SH-SY5Y (cell line): ENCODE results near the gene FAM98C.

ENCODE experiments used
- GATA2 ChIP-seq: IDR thresholded peaks from 2 replicates; pipeline ENCODE4 v1.6.1; 2011; ENCODE audit warnings: mild to moderate bottlenecking, low read depth, low read length
- GATA3 ChIP-seq: IDR thresholded peaks from 2 replicates; pipeline ENCODE4 v1.6.1; 2011; ENCODE audit warnings: low read depth, mild to moderate bottlenecking, low read length, moderate library complexity

DNA sequence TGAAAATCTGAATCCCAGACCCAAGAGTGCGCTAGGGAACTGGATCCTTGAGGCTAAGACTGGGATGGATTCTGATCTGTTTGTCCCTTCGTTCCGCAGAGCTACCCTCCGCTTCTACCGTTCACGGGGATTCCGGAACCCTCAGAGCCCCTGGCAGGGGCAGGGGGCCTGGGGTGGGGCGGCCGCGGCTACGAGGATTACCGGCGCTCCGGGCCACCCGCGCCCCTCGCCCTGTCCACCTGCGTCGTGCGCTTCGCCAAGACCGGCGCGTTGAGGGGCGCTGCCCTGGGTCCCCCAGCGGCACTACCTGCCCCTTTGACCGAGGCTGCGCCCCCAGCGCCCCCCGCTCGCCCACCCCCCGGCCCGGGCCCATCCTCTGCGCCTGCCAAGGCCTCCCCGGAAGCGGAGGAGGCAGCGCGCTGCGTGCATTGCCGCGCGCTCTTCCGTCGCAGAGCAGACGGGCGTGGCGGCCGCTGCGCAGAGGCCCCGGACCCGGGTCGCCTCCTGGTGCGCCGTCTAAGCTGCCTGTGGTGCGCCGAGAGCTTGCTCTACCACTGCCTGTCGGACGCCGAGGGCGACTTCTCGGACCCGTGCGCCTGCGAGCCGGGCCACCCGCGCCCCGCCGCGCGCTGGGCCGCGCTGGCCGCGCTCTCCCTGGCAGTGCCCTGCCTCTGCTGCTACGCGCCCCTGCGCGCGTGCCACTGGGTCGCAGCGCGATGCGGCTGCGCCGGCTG is 7.3 kb upstream of the FAM98C start:
- TF ChIP-seq GATA2 (no peak), GATA3 (no peak)
